Glutamatergic neuron (in vitro differentiated cells): ENCODE data around the gene TMPRSS6. TPM values are rescaled to one million over a fixed set of nuclear protein-coding genes. Genes with fewer than 3 reads are reported as not detected.

Experiments
- DNase-seq: peaks from one replicate; pipeline ENCODE4 v3.0.0; 2022
- H3K27ac Mint-ChIP-seq: one replicate; pipeline ENCODE4 v1.8.0; 2020; ENCODE audit warnings: mild to moderate bottlenecking, mixed read lengths, inconsistent platforms; ENCODE audit not compliant: unreplicated experiment
- H3K27me3 Mint-ChIP-seq: one replicate; pipeline ENCODE4 v1.8.0; 2020; ENCODE audit warnings: mild to moderate bottlenecking, moderate library complexity, mixed read lengths, inconsistent platforms; ENCODE audit not compliant: unreplicated experiment
- H3K36me3 Mint-ChIP-seq: one replicate; pipeline ENCODE4 v1.8.0; 2020; ENCODE audit warnings: mild to moderate bottlenecking, mixed read lengths, inconsistent platforms; ENCODE audit not compliant: unreplicated experiment
- H3K4me1 Mint-ChIP-seq: one replicate; pipeline ENCODE4 v1.8.0; 2020; ENCODE audit warnings: mild to moderate bottlenecking, low read depth, mixed read lengths, inconsistent platforms; ENCODE audit not compliant: unreplicated experiment
- H3K4me3 Mint-ChIP-seq: one replicate; pipeline ENCODE4 v1.8.0; 2020; ENCODE audit warnings: mild to moderate bottlenecking, mixed read lengths, inconsistent platforms; ENCODE audit not compliant: unreplicated experiment
- H3K9me3 Mint-ChIP-seq: one replicate; pipeline ENCODE4 v1.8.0; 2020; ENCODE audit warnings: mild to moderate bottlenecking, moderate library complexity, mixed read lengths, inconsistent platforms; ENCODE audit not compliant: unreplicated experiment
- CTCF ChIP-seq: fragments of 200-600 bp; sonication (generic); IDR thresholded peaks from one replicate; pipeline ENCODE4 v1.5.0; 2021; ENCODE audit not compliant: partially characterized antibody, unreplicated experiment
- total RNA-seq: library from RNA; stranded (reverse); fragmentation: NEBNext Ultra II Directional; extraction: Animal tissue kit (Norgen Biotek cat#: 25700); gene quantifications from one replicate; pipeline ENCODE4 v1.2.1, GENCODE V29; 2021; ENCODE audit not compliant: unreplicated experiment

The TMPRSS6 gene
- total RNA-seq, 1 donor from 2014 or later: 0.12 TPM

DNA sequence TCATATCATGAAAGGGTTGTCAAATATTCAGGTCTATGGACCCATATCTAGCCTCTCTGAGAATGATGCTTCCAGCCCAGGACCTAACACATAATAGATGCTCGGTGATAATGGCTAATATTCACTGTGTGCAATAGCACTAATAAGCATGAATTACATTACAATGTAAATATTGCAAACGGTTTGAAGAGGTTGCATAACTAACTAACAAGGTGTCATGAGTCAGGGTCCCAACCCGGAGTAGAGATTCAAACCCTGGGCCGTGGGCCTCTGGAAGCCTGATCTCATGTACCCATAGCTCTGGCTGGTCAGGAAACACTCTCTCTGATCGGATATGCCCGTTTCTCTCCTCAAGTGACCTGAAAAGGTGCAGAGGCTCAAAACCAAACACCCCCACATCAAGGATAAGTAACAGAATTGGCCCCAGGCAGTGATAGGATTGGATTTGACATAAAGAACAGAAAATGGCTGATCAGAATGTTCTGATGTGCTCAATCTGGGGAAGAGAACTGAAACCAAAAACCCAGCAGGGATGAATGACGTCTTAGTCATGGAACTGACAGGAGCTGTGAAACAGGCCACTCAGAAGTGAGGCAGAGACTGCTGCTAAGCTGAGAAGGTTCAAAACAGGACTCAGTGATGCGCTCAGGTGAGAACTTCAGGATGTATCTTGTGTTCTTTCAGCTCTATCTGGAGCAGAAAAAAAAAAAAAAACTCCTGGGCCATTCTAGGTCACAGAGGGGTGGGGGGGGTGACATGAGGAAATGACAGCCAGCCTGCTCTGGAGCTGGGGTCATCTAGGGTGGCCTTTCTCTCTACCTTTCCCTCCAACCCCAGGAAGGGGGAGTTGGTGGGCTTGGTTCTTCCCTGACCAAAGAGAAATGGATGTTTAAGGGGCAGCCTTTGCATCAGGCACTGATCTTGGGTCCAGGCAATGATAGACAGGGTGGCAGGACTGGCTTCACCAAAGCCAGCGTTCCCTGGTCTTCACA is 64.6 kb downstream of the TMPRSS6 start:
- peak overlapping the region; percentile 17 for H3K27ac Mint-ChIP-seq
- H3K4me3 Mint-ChIP-seq: no peak overlapping the region
- peaks cover 22% of the 10 kb centered on the region for H3K9me3 Mint-ChIP-seq
- H3K4me1 Mint-ChIP-seq: peaks cover 29% of the 10 kb centered on the region
- DNase-seq: no peak
- peaks cover 7% of the 10 kb centered on the region for H3K27me3 Mint-ChIP-seq
- H3K36me3 Mint-ChIP-seq: no peaks in the 10 kb centered on the region
- no peak for TF ChIP-seq CTCF

DNA sequence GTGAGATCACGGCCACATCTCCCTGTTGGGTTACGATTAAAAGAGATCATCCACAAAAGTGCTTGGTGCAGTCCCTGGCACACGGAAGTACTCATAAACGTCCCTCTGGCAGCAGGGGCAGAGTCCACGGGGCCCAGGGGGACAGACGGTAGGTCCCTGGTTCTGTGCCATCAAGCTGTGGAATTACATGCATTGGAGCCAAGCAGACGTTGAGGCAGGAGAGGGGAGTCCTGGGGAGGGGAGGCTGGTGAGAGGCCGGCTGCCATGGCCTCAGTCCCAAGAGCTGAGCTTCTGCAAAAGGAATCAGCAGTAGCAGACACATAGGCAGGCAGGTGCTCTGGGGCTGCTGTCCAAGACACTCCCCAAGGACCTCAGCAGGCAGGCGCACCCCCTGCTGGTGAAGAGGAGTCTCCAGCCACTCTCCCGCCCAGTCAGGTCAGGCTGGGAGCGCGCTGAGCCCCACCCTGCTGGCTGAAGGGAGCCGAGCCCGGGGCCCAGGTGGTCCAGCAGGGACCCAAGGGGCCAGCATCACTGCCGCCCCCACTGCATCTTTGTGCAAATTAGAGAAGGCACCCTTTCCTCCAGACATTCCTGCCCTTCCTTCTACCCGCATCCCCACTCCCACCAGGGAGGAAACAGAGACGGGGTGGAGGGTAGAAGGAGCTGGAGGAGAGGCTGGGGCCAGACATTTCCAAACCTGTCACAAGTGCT is 65.5 kb downstream of the TMPRSS6 start:
- Mint-ChIP-seq H3K4me3 (peak overlapping the region; percentile 65), H3K27ac (peak overlapping the region; percentile 90), H3K4me1 (peaks cover 29% of the 10 kb centered on the region), H3K27me3 (peaks cover 7% of the 10 kb centered on the region), H3K36me3 (no peaks in the 10 kb centered on the region), H3K9me3 (peaks cover 22% of the 10 kb centered on the region)
- peak; percentile 62 for TF ChIP-seq CTCF
- peak; percentile 50 for DNase-seq

GRCh38 chr22:37043209-37043827 is 66.2 kb downstream of the TMPRSS6 start:
- DNase-seq: no peak
- Mint-ChIP-seq H3K4me3 (peak overlapping the region; percentile 65), H3K4me1 (peaks cover 29% of the 10 kb centered on the region), H3K27me3 (peaks cover 7% of the 10 kb centered on the region), H3K9me3 (peaks cover 22% of the 10 kb centered on the region), H3K36me3 (no peaks in the 10 kb centered on the region), H3K27ac (peak overlapping the region; percentile 90)
- TF ChIP-seq CTCF: no peak

DNA sequence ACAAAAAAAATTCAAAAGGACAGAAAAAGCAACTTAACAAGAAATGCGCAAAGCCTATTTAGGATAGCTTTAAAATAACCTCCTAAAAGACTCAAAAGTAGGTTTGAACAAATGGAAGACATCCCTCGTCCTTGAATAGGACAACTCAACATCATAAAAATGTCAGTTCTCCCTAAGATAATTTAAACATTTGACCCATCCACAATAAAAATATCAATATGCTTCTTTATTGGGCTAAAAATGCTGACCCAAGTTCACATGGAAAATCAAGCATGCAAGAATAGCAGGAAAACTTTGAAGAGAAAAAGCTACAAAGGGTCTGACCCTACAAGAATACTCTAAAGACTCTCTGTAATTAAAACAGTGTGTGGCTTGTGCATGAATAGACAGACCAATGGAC is 70.0 kb downstream of the TMPRSS6 start:
- Mint-ChIP-seq H3K9me3 (peaks cover 11% of the 10 kb centered on the region), H3K27me3 (no peaks in the 10 kb centered on the region), H3K4me1 (peaks cover 12% of the 10 kb centered on the region), H3K27ac (no peak overlapping the region), H3K36me3 (no peaks in the 10 kb centered on the region), H3K4me3 (no peak overlapping the region)
- DNase-seq: no peak
- no peak for TF ChIP-seq CTCF
